GM23338 (cell line): ENCODE results near the gene OBSCN. TPM values are rescaled to one million over a fixed set of nuclear protein-coding genes. Genes with fewer than 3 reads are reported as not detected.

Source experiments
- ATAC-seq: fragments of 200-7000 bp; cut with Tn5 transposase; 3 replicates; pipeline ENCODE4 v1.9.1; 2020
- DNase-seq: peaks from one replicate; pipeline ENCODE4 v3.0.0-alpha.2; 2015; ENCODE audit warnings: low spot score
- H2AFZ ChIP-seq: fragments of 200-600 bp; sonication (generic); 2 replicates; pipeline ENCODE4 v1.8.0; 2016; ENCODE audit warnings: antibody characterized with exemption, mild to moderate bottlenecking, moderate library complexity
- H3F3A ChIP-seq: fragments of 200-600 bp; sonication (generic); replicated peaks from 2 replicates; pipeline ENCODE4 v1.8.0; 2017; ENCODE audit warnings: antibody characterized with exemption, mixed run types, low read depth
- H3K27ac ChIP-seq: fragments of 200-600 bp; sonication (generic); 2 replicates; pipeline ENCODE4 v1.6.1; 2016; ENCODE audit warnings: low read depth
- H3K27me3 ChIP-seq: fragments of 200-600 bp; sonication (generic); 2 replicates; pipeline ENCODE4 v1.8.0; 2016; ENCODE audit warnings: mild to moderate bottlenecking, mixed run types, moderate library complexity; ENCODE audit not compliant: insufficient read depth
- H3K36me3 ChIP-seq: fragments of 200-600 bp; sonication (generic); 2 replicates; pipeline ENCODE4 v1.8.0; 2016; ENCODE audit warnings: mild to moderate bottlenecking; ENCODE audit not compliant: insufficient read depth
- H3K4me1 ChIP-seq: fragments of 200-600 bp; sonication (generic); 2 replicates; pipeline ENCODE4 v1.8.0; 2016; ENCODE audit warnings: mild to moderate bottlenecking, moderate library complexity; ENCODE audit not compliant: insufficient read depth
- H3K4me2 ChIP-seq: fragments of 200-600 bp; sonication (generic); 2 replicates; pipeline ENCODE4 v1.7.1; 2017; ENCODE audit warnings: mixed run types
- H3K4me3 ChIP-seq: fragments of 200-600 bp; sonication (generic); 2 replicates; pipeline ENCODE4 v1.6.1; 2016; ENCODE audit warnings: mixed run types
- H3K79me2 ChIP-seq: fragments of 200-600 bp; sonication (generic); replicated peaks from 2 replicates; pipeline ENCODE4 v1.8.0; 2017; ENCODE audit warnings: mild to moderate bottlenecking; ENCODE audit not compliant: insufficient read depth
- H3K9me2 ChIP-seq: fragments of 200-600 bp; sonication (generic); 2 replicates; pipeline ENCODE4 v1.8.0; 2017; ENCODE audit not compliant: insufficient read depth
- H4K20me1 ChIP-seq: fragments of 200-600 bp; sonication (generic); replicated peaks from 2 replicates; pipeline ENCODE4 v1.8.0; 2017; ENCODE audit warnings: mild to moderate bottlenecking; ENCODE audit not compliant: insufficient read depth
- H3K27ac Mint-ChIP-seq: 2 replicates; pipeline ENCODE4 v1.8.0; 2020; ENCODE audit warnings: inconsistent platforms, mild to moderate bottlenecking, moderate library complexity, mixed read lengths
- H3K27me3 Mint-ChIP-seq: 3 replicates; pipeline ENCODE4 v1.8.0; 2022; ENCODE audit warnings: low read depth, mild to moderate bottlenecking, moderate library complexity, mixed read lengths, inconsistent platforms; ENCODE audit not compliant: insufficient read depth, poor library complexity
- H3K36me3 Mint-ChIP-seq: 3 replicates; pipeline ENCODE4 v1.8.0; 2021; ENCODE audit warnings: low read depth, mild to moderate bottlenecking, inconsistent platforms, moderate library complexity, mixed read lengths
- H3K4me1 Mint-ChIP-seq: 3 replicates; pipeline ENCODE4 v1.8.0; 2020; ENCODE audit warnings: mild to moderate bottlenecking, inconsistent platforms, mixed read lengths
- H3K4me3 Mint-ChIP-seq: 3 replicates; pipeline ENCODE4 v1.8.0; 2021; ENCODE audit warnings: moderate library complexity, mild to moderate bottlenecking, inconsistent platforms, mixed read lengths
- H3K9me3 Mint-ChIP-seq: 3 replicates; pipeline ENCODE4 v1.8.0; 2020; ENCODE audit warnings: moderate library complexity, mild to moderate bottlenecking, inconsistent platforms, mixed read lengths
- EZH2 ChIP-seq: fragments of 200-600 bp; sonication (generic); IDR thresholded peaks from one replicate; pipeline ENCODE4 v1.8.0; 2017; ENCODE audit warnings: antibody characterized with exemption, mild to moderate bottlenecking, low read depth; ENCODE audit not compliant: unreplicated experiment
- EZH2phosphoT487 ChIP-seq: fragments of 200-600 bp; sonication (generic); IDR thresholded peaks from one replicate; pipeline ENCODE4 v1.8.1; 2018; ENCODE audit warnings: antibody characterized with exemption; ENCODE audit not compliant: unreplicated experiment
- NANOG ChIP-seq: IDR thresholded peaks from 2 replicates; pipeline ENCODE4 v1.6.1; 2016; ENCODE audit warnings: antibody characterized with exemption, borderline replicate concordance
- STAT1 ChIP-seq: IDR thresholded peaks from one replicate; pipeline ENCODE4 v1.6.1; 2016; ENCODE audit warnings: antibody characterized with exemption; ENCODE audit not compliant: unreplicated experiment
- ZNF114 ChIP-seq: fragments of 250-450 bp; sonication (Bioruptor Pico); IDR thresholded peaks from 2 replicates; pipeline ENCODE4 v1.5.0; 2020; ENCODE audit warnings: mild to moderate bottlenecking, moderate library complexity
- polyA plus RNA-seq: library from polyadenylated mRNA; unstranded; fragments of >200 nt; fragmentation: Nextera tagmentation; extraction: Ambion mirVana; gene quantifications from 2 replicates; pipeline ENCODE4 v1.2.1, GENCODE V29; 2016
- total RNA-seq: library from RNA; depleted of rRNA; stranded (reverse); fragments of >200 nt; shearing (Covaris generic); gene quantifications from 2 replicates; pipeline ENCODE4 v1.2.3, GENCODE V29; 2014
- TF ChIP-seq, protein P1 (sequence below): IDR thresholded peaks from one replicate; pipeline ENCODE4 v1.6.1; 2018; ENCODE audit warnings: antibody characterized with exemption; ENCODE audit not compliant: unreplicated experiment
- TF ChIP-seq, protein P2 (sequence below): IDR thresholded peaks from 2 replicates; pipeline ENCODE4 v1.6.1; 2016; ENCODE audit warnings: antibody characterized with exemption
- TF ChIP-seq, protein P3 (sequence below): fragments of 250-450 bp; sonication (Bioruptor Pico); IDR thresholded peaks from 2 replicates; pipeline ENCODE4 v1.5.0; 2020; ENCODE audit warnings: mild to moderate bottlenecking, moderate library complexity

OBSCN gene
- total and polyA plus RNA-seq, 2 experiments from 2014 or later = 8.4 to 38.5 TPM

DNA sequence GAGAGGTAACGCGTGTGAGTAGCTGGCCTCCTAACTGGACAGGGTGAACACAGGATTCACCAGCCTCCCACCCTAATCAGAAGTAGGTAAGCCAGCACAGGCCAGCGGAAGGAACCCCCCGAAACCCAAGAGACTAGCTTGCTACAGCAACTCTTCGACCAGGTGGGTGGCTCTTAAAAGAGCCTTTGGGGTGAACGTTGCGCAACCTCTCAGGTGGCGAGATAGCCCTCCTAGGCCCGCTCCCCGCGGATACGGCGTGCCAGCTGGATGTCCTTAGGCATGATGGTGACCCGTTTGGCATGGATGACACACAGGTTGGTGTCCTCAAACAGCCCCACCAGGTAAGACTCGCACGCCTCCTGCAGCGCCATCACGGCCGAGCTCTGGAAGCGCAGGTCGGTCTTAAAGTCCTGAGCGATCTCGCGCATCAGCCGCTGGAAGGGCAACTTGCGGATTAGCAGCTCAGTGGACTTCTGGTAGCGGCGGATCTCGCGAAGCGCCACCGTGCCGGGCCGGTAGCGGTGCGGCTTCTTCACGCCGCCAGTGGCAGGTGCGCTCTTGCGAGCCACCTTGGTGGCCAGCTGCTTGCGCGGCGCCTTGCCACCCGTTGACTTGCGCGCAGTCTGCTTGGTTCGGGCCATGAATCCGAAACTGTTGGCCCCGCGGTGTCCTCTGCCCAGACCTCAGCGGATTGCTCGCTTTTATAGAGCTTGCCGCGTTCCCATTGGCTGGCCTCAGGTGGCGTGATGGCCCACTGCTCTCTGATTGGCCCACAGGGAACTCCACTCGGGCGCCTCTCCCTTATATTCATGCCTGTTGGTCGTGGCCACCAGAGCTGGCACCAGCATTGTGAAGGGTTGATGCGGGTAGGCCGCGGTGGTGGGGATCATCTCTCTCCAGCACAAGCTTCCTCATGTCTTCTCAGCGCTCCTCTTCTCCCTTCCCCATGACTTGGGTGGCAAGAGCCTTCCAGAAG is 217.1 kb downstream of the OBSCN start:
- Mint-ChIP-seq H3K4me1 (peaks cover 13% of the 10 kb centered on the region; the same call in 2 of the 3 replicates), H3K4me3 (no peak overlapping the region), H3K27ac (no peak overlapping the region), H3K27me3 (peaks cover 36% of the 10 kb centered on the region), H3K36me3 (0 out of 3 replicates have a peak, but pooled peaks cover 3% of the 10 kb centered on the region), H3K9me3 (peaks cover 4% of the 10 kb centered on the region; the same call in 1 of the 3 replicates)
- H3K27me3 ChIP-seq = peaks cover 76% of the 10 kb centered on the region
- H3K79me2 ChIP-seq = no peaks in the 10 kb centered on the region
- no peak overlapping the region for H2AFZ ChIP-seq
- no peaks in the 10 kb centered on the region for H4K20me1 ChIP-seq
- no peak overlapping the region for H3K4me3 ChIP-seq
- TF ChIP-seq EZH2phosphoT487 = no peak
- TF ChIP-seq EZH2 = no peak
- no peak for TF ChIP-seq ZNF114 (CRISPR knock-in tag)
- TF ChIP-seq, protein P1, sequence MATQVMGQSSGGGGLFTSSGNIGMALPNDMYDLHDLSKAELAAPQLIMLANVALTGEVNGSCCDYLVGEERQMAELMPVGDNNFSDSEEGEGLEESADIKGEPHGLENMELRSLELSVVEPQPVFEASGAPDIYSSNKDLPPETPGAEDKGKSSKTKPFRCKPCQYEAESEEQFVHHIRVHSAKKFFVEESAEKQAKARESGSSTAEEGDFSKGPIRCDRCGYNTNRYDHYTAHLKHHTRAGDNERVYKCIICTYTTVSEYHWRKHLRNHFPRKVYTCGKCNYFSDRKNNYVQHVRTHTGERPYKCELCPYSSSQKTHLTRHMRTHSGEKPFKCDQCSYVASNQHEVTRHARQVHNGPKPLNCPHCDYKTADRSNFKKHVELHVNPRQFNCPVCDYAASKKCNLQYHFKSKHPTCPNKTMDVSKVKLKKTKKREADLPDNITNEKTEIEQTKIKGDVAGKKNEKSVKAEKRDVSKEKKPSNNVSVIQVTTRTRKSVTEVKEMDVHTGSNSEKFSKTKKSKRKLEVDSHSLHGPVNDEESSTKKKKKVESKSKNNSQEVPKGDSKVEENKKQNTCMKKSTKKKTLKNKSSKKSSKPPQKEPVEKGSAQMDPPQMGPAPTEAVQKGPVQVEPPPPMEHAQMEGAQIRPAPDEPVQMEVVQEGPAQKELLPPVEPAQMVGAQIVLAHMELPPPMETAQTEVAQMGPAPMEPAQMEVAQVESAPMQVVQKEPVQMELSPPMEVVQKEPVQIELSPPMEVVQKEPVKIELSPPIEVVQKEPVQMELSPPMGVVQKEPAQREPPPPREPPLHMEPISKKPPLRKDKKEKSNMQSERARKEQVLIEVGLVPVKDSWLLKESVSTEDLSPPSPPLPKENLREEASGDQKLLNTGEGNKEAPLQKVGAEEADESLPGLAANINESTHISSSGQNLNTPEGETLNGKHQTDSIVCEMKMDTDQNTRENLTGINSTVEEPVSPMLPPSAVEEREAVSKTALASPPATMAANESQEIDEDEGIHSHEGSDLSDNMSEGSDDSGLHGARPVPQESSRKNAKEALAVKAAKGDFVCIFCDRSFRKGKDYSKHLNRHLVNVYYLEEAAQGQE = no peak
- TF ChIP-seq STAT1 = no peak
- TF ChIP-seq, protein P2, sequence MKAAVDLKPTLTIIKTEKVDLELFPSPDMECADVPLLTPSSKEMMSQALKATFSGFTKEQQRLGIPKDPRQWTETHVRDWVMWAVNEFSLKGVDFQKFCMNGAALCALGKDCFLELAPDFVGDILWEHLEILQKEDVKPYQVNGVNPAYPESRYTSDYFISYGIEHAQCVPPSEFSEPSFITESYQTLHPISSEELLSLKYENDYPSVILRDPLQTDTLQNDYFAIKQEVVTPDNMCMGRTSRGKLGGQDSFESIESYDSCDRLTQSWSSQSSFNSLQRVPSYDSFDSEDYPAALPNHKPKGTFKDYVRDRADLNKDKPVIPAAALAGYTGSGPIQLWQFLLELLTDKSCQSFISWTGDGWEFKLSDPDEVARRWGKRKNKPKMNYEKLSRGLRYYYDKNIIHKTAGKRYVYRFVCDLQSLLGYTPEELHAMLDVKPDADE = no peak
- no peak overlapping the region for H3K27ac ChIP-seq
- H3K4me2 ChIP-seq = no peak overlapping the region
- H3K4me1 ChIP-seq = 0 out of 2 replicates have a peak, but pooled peaks cover 5% of the 10 kb centered on the region
- DNase-seq (no peak), ATAC-seq (no peak)
- H3K36me3 ChIP-seq = no peaks in the 10 kb centered on the region
- no peaks in the 10 kb centered on the region for H3K9me2 ChIP-seq
- H3F3A ChIP-seq = no peaks in the 10 kb centered on the region

DNA sequence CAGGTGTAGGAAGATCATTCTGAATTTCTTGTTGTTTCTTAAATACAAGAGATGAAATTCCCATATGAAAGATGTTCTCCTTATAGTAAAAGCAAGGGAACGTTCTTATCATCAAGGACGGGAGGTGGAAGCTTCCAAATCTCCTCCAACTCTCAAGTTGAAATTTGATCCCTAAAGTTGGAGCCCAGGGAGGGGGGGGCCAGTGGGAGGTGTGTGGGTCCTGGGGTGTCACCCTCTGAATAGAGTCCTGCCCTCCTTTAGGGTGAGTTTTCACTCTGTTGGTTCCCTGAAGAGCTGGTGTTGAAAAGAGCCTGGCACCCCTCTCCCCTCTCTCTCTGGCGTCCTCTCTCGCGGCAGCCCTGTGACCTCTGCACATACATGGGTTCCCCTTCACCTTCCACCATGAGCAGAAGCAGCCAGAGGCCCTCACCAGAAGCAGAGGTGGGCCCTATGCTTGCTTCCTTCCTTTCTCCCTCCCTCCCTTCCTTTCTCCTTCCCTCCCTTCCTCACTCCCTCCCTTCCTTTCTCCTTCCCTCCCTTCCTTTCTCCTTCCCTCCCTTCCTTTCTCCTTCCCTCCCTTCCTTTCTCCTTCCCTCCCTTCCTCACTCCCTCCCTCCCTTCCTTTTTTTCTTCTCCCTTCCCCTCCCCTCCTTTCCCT is 218.8 kb downstream of the OBSCN start:
- Mint-ChIP-seq H3K27me3 (peaks cover 25% of the 10 kb centered on the region), H3K4me3 (no peak overlapping the region), H3K36me3 (0 out of 3 replicates have a peak, but pooled peaks cover 3% of the 10 kb centered on the region), H3K4me1 (peaks cover 13% of the 10 kb centered on the region; the same call in 2 of the 3 replicates), H3K9me3 (peaks cover 4% of the 10 kb centered on the region; the same call in 1 of the 3 replicates), H3K27ac (no peak overlapping the region)
- H4K20me1 ChIP-seq = no peaks in the 10 kb centered on the region
- H3K4me3 ChIP-seq = no peak overlapping the region
- peaks cover 68% of the 10 kb centered on the region for H3K27me3 ChIP-seq
- DNase-seq (no peak), ATAC-seq (no peak)
- no peaks in the 10 kb centered on the region for H3K79me2 ChIP-seq
- H3K4me2 ChIP-seq = no peak overlapping the region
- H3F3A ChIP-seq = no peaks in the 10 kb centered on the region
- no peaks in the 10 kb centered on the region for H3K9me2 ChIP-seq
- no peak overlapping the region for H2AFZ ChIP-seq
- no peak overlapping the region for H3K27ac ChIP-seq
- 0 out of 2 replicates have a peak, but pooled peaks cover 5% of the 10 kb centered on the region for H3K4me1 ChIP-seq
- no peaks in the 10 kb centered on the region for H3K36me3 ChIP-seq
- TF ChIP-seq, protein P3, sequence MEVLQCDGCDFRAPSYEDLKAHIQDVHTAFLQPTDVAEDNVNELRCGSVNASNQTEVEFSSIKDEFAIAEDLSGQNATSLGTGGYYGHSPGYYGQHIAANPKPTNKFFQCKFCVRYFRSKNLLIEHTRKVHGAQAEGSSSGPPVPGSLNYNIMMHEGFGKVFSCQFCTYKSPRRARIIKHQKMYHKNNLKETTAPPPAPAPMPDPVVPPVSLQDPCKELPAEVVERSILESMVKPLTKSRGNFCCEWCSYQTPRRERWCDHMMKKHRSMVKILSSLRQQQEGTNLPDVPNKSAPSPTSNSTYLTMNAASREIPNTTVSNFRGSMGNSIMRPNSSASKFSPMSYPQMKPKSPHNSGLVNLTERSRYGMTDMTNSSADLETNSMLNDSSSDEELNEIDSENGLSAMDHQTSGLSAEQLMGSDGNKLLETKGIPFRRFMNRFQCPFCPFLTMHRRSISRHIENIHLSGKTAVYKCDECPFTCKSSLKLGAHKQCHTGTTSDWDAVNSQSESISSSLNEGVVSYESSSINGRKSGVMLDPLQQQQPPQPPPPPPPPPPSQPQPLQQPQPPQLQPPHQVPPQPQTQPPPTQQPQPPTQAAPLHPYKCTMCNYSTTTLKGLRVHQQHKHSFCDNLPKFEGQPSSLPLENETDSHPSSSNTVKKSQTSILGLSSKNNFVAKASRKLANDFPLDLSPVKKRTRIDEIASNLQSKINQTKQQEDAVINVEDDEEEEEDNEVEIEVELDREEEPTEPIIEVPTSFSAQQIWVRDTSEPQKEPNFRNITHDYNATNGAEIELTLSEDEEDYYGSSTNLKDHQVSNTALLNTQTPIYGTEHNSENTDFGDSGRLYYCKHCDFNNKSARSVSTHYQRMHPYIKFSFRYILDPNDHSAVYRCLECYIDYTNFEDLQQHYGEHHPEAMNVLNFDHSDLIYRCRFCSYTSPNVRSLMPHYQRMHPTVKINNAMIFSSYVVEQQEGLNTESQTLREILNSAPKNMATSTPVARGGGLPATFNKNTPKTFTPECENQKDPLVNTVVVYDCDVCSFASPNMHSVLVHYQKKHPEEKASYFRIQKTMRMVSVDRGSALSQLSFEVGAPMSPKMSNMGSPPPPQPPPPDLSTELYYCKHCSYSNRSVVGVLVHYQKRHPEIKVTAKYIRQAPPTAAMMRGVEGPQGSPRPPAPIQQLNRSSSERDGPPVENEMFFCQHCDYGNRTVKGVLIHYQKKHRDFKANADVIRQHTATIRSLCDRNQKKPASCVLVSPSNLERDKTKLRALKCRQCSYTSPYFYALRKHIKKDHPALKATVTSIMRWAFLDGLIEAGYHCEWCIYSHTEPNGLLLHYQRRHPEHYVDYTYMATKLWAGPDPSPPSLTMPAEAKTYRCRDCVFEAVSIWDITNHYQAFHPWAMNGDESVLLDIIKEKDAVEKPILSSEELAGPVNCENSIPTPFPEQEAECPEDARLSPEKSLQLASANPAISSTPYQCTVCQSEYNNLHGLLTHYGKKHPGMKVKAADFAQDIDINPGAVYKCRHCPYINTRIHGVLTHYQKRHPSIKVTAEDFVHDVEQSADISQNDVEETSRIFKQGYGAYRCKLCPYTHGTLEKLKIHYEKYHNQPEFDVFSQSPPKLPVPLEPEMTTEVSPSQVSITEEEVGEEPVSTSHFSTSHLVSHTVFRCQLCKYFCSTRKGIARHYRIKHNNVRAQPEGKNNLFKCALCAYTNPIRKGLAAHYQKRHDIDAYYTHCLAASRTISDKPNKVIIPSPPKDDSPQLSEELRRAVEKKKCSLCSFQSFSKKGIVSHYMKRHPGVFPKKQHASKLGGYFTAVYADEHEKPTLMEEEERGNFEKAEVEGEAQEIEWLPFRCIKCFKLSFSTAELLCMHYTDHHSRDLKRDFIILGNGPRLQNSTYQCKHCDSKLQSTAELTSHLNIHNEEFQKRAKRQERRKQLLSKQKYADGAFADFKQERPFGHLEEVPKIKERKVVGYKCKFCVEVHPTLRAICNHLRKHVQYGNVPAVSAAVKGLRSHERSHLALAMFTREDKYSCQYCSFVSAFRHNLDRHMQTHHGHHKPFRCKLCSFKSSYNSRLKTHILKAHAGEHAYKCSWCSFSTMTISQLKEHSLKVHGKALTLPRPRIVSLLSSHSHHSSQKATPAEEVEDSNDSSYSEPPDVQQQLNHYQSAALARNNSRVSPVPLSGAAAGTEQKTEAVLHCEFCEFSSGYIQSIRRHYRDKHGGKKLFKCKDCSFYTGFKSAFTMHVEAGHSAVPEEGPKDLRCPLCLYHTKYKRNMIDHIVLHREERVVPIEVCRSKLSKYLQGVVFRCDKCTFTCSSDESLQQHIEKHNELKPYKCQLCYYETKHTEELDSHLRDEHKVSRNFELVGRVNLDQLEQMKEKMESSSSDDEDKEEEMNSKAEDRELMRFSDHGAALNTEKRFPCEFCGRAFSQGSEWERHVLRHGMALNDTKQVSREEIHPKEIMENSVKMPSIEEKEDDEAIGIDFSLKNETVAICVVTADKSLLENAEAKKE (CRISPR knock-in tag) = no peak
- TF ChIP-seq NANOG (no peak), ZNF114 (CRISPR knock-in tag) (no peak), EZH2phosphoT487 (no peak)
